NCI-H2196 treated with DMSO at 0.1 percent for 48 hours (cell line): ENCODE data around the gene APBA2.
"Not testable (repeated sequence)": the region's sequence is repeated elsewhere in the genome, so short reads cannot be mapped to it uniquely, and the experiment has no call there.

Experiments used
- DNase-seq: peaks from one replicate; lab custom pipeline; 2025; ENCODE audit not compliant: unreplicated experiment; lab: John Stamatoyannopoulos, UW

APBA2 gene

DNA sequence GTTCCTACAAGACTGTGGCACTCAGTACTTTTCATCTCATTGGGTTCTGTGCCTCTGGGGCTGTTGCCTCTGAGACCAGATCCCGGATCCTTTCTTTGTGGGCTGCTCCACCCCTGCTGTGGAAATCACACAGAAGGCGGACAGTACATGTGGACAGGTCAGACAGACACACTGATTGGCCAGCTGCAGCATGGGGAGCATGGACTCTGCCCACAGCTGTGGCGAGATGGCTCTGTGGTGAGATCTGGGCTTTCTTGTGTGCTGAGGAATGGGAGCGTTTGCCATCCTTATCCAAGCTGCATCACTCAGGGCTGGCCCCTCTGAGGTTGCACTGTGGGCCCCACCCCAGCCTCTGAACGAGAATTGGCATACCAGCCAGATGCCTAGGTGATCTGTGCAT, 147.0 kb downstream of the APBA2 start:
- DNase-seq, result no peak

DNA sequence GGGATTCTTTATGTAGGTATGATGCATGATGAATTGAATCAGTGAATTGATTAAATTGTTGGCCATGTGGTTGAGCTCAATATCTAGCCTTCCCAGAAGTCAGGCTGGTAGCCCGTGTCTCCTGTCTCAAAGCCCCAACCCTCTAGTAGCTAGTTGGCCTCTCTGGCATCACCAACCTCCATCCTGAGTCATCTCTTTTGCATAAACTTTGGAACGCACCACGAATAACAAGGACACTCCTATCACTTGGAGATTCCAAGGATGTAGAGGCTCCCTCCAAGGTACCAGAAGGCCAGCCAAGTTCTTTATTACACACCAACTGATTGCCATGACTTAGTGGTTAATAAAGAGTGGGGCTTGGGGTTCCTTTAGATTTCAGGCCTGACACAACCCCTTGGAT, 148.4 kb downstream of the APBA2 start:
- DNase-seq, result no peak

- DNase-seq, result no peak
Measured at GRCh38 chr15:29034593-29035335, 149.0 kb downstream of the APBA2 start.

DNA sequence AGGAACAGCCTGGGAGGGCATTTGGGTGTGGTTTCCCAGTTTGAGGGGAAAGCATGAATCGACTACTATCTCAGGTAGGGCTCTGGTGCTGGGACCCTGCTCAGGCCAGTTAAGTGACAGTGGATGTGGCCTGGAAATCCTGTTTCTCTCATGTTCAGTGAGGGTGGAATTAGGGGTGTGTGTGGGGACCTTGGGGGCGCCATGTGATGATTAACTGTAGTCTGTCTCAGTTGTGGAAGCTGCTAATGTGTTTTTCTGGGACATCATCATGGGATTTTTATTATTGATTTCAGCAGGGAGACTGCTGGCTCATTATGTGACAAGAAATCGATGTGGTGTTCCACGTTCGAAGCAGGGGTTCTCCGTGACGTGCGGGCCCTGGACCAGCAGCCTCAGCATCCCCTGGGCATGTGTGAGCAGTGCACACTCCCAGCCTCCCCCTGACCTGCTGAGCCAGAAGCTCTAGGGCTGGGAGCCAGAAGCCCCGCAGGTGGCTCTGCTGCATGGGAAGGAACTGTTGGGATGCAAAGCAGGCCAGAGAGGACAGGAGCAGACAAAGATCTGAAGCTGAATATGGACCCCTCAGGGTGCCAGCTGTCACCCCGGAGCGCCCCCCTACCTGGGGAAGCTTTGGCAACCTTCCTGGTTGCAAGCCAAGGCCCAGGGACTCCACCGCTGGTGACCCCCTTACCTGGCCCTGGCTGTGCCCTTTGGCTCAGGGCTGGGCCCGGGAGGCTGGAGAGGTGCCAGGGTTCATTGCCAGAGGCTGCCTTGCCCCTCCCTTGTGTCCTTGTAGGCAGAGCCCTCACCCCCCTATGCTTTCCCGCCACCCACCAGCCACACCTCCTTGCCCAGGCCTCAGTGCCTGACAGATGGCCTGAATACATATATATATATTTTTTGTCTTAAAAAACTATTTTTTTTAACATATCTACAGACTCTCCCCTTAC, 149.8 kb downstream of the APBA2 start:
- DNase-seq, result no peak

DNA sequence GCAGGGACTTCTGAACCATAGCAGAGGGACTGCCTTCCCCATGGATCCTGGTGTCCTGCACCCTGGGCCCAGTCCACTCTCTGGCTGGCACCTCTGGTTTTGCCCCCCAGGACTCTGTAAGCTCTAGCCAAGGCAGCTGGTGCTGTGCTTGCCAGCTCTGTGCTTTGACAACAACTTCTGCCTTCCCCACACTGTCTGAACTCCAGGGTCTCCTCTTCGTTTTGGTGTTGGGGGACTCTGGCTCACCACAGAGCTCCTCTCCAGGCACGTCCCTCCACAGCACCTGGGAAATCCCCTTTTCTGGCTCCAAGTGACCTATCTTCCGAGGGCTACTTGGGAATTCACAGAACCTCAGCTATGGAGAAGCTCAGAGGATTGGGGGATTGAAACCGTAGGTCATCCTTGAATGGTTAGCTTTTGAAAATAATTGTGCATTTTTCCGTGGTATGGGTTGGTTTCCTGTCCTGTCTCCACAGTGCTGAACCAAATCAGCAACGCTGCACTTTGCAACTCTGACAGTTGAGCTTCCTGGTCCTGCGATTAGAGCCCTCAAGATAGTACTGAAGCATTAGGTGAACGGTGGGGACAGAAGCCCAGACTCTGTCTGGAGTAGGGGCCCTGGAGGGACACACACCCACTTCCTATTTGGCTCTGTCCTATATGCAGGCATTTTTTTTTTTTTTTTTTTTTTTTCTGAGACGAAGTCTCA, 152.4 kb downstream of the APBA2 start:
- no peak for DNase-seq

DNA sequence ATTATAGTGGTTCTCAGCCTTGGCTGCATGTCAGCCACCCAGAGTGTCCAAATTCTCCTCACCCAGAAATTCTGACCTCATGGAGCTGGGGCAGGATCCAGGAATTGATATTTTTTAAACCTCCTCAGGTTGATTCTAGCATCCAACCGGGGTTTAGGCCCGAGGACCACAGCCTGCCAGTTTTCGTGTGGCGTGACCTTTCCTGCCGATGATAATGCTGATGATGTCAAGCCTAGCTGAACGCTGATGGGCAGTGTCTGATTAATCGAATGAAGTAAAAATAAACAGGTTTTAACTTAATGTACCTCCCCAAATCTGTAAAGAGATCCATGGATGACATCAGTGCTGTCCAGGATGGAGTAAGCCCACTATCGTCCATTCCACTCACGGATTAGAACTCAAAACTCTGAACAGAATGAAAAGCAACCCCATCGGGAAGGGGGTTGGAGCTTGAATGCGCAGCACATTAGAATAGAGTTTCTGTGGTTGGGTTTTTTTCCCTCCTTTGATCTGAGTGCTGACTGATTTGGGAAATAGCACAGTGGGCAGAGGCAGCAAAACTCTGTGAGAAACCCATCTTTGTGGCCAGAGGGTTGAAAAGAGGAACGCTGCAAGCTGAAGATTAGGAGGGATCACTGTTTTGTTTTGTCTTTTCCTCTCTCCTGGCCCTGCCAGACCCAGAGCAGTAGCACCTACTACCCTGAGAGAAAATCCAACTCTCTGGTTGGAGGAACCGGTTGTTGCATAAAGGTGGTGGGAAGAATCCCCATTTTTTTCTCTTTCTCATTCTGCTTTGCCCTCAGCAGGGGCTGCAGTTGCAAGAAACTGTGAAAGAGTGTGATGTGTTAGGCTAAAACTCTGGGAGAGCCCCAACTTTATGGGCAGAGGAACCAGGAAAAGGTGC, 153.9 kb downstream of the APBA2 start:
- no peak for DNase-seq

- DNase-seq, result no peak
Measured at GRCh38 chr15:29040370-29040751, 154.6 kb downstream of the APBA2 start.

DNA sequence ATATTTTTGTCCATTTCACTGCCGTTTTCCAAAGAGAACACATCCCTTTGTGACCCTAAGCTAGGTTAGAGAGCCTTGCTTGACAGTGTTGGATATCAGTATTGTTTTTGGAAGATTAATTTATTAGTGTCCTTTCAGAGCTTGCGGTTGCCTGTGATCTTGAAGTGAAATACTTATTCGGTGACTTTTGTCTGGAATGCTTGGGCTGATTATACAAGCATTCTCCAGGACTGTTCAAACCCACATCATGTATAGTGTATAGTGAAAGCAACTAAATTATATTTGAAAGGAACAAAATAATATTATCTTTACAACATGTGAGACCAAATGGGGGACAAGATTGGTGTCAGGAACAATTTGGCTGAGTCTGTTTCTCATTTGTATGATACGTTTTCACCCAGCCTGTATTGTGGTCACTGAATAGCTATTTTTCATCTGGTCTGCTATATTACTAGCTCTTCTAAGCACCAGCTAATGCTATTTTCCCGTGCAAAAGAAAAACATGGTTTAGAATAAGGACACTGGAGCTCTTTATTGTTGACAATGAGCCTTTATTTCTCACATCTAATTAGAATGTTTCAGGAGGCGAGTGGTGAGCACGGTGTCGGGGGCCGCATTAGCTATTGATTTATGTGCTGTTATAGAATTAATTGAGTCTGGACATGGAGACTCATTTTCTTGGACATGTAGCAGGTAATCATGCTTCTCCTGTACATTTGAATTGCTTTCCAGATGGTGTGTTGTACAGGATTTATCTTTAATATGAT, 158.1 kb downstream of the APBA2 start:
- no peak for DNase-seq

DNA sequence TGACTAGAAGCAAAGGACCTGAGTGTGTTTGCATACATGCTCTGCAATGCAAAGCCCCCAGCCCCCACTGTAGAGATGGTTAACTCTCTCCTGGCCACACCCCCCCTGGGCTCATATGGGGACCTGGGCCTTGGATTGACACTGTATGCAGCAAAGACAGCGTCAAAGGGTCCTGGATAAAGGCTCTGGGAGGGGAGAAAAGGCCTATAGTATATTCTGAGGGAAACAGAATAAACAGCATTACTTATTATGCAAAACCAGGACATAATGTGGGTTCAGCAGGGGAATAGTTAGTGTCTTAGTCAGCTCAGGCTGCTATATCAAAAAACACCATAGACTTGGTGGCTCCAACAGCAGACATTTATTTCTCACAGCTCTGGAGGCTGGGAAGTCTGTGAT, 158.7 kb downstream of the APBA2 start:
- DNase-seq, result no peak

GRCh38 chr15:29045161-29045560, 159.4 kb downstream of the APBA2 start:
- not testable (repeated sequence) for DNase-seq

DNA sequence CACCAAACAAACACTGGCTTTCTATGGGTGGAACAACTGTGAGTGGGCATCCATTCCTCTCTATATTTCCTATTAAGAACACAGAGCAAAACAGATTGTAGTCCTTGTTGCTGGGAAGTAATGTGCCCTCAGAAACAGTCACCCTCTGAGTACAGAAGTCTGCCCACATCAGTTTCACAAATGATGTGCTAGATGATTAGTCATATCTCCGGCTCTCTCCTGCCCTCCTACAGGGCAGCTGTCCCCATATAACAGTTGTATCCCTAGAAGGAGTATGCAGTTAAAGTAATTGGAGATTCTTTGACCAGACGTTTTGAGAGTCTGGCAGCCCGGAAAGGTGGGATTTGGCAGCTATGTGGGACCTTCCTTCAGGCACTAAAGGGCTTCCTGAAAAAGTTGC, 159.9 kb downstream of the APBA2 start:
- no peak for DNase-seq

GRCh38 chr15:29046281-29046810, 160.6 kb downstream of the APBA2 start:
- no peak for DNase-seq

GRCh38 chr15:29046977-29047376, 161.2 kb downstream of the APBA2 start:
- no peak for DNase-seq

DNA sequence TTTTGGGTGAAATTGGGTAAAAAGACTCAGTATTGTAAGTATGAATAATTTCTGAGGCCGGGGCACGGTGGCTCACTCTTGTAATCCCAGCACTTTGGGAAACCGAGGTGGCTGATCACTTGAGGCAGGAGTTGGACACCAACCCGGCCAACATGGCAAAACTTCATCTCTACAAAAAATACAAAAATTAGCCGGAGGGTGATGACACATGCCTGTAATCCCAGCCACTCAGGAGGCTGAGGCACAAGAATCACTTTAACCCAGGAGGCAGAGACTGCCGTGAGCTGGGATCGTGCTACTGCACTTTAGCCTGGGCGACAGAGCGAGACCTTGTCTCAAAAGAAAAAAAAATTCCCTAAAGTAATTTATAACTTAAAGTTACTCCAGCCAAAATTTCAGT, 162.2 kb downstream of the APBA2 start:
- DNase-seq, result no peak

GRCh38 chr15:29050870-29051269, 165.1 kb downstream of the APBA2 start:
- no peak for DNase-seq

- no peak for DNase-seq
Measured at GRCh38 chr15:29051422-29051821, 165.6 kb downstream of the APBA2 start.

DNA sequence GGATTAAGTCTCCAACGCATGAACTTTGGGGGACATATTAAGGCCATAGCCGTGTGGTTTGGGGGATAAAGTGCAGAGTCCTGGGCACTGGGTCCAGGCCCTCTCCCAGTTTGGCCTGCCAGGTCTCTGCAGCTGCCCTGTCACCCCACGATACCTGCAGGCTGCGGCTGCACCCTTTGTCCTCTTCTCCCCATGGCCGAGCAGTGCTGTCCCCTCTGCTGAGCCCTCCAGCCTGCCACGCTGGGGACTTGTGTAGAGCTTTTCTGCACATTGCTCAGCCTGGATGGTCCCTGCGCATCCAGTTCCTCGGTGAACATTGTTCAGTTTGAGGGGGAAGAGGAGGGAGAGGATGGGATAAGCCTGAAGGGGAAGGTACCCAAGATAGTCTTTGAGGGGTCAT, 167.2 kb downstream of the APBA2 start:
- no peak for DNase-seq

DNA sequence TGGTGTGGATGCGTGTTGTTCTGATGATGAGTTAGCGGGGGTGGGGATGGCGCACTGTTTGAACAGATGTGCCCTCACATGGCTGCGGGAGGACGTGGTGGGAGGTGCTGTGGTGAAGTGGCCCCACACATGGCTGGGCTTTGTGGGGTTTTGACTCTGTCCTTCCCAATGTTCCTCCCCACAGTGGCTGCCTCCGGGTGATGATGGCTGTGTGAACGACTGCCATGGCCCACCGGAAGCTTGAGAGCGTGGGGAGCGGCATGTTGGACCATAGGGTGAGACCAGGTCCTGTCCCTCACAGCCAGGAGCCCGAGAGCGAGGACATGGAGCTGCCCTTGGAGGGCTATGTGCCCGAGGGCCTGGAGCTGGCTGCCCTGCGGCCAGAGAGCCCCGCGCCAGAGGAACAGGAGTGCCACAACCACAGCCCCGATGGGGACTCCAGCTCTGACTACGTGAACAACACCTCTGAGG, 167.9 kb downstream of the APBA2 start:
- no peak for DNase-seq
